K562 (cell line): ENCODE data around the gene ACAP2. TPM values are rescaled to one million over a fixed set of nuclear protein-coding genes. Genes with fewer than 3 reads are reported as not detected.
A peak's percentile ranks its signal among the peaks of the same experiment; 100 is the strongest.

Experiments used
- ARID2 ChIP-seq: fragments of 450-650 bp; IDR thresholded peaks from 2 replicates; pipeline ENCODE4 v1.6.1; 2017; ENCODE audit warnings: antibody characterized with exemption, mild to moderate bottlenecking
- ATF4 ChIP-seq: fragments of 450-650 bp; formaldehyde crosslinking; IDR thresholded peaks from 2 replicates; pipeline ENCODE4 v1.4.0; 2022; ENCODE audit warnings: mild to moderate bottlenecking, moderate library complexity
- BHLHE40 ChIP-seq: IDR thresholded peaks from 2 replicates; pipeline ENCODE4 v1.6.1; 2011; ENCODE audit warnings: low read length, improper control_type of control experiment
- BRD4 ChIP-seq: fragments of 200-600 bp; sonication (generic); IDR thresholded peaks from 2 replicates; pipeline ENCODE4 v1.6.1; 2017; ENCODE audit warnings: inconsistent platforms
- FOXJ3 ChIP-seq: sonication (generic); formaldehyde crosslinking; IDR thresholded peaks from 2 replicates; pipeline ENCODE4 v1.4.0; 2020; ENCODE audit warnings: mild to moderate bottlenecking, missing genetic modification reagents
- GATAD2A ChIP-seq: fragments of 450-650 bp; IDR thresholded peaks from 2 replicates; pipeline ENCODE4 v1.6.1; 2017
- GATAD2B ChIP-seq: fragments of 450-650 bp; IDR thresholded peaks from 2 replicates; pipeline ENCODE4 v1.6.1; 2017; ENCODE audit warnings: mild to moderate bottlenecking, borderline replicate concordance
- HMBOX1 ChIP-seq: sonication (generic); IDR thresholded peaks from 2 replicates; pipeline ENCODE4 v1.6.1; 2016
- LEF1 ChIP-seq: fragments of 450-650 bp; IDR thresholded peaks from 2 replicates; pipeline ENCODE4 v1.6.1; 2016; ENCODE audit warnings: mild to moderate bottlenecking
- MYNN ChIP-seq, 2 experiments: sonication (generic); formaldehyde crosslinking in 1 of 2; IDR thresholded peaks; 2 replicates each; pipeline versions ENCODE4 v1.5.0 to v1.6.1; 2016 to 2020; ENCODE audit warnings: antibody characterized with exemption in 1 of 2, missing genetic modification reagents in 1 of 2
- NR2F6 ChIP-seq: fragments of 450-650 bp; formaldehyde crosslinking; IDR thresholded peaks from 2 replicates; pipeline ENCODE4 v1.4.0; 2020; ENCODE audit warnings: mild to moderate bottlenecking
- RFX1 ChIP-seq: fragments of 450-650 bp; IDR thresholded peaks from 2 replicates; pipeline ENCODE4 v1.6.1; 2016; ENCODE audit warnings: mild to moderate bottlenecking, moderate library complexity
- SMAD4 ChIP-seq: fragments of 250-450 bp; sonication (Bioruptor Pico); conservative IDR thresholded peaks from 2 replicates; pipeline ENCODE4 v1.8.0; 2021; ENCODE audit warnings: inconsistent platforms, mild to moderate bottlenecking, moderate library complexity
- STAG1 ChIP-seq: sonication (generic); formaldehyde crosslinking; IDR thresholded peaks from 2 replicates; pipeline ENCODE4 v1.5.0; 2020; ENCODE audit warnings: missing genetic modification reagents, borderline replicate concordance
- TAF1 ChIP-seq: IDR thresholded peaks from 2 replicates; pipeline ENCODE4 v1.6.1; 2011; ENCODE audit warnings: mild to moderate bottlenecking, low read length, moderate library complexity; ENCODE audit not compliant: insufficient read depth, control insufficient read depth, severe bottlenecking; ENCODE audit errors: extremely low read depth
- TEAD2 ChIP-seq: fragments of 450-650 bp; IDR thresholded peaks from 2 replicates; pipeline ENCODE4 v1.6.1; 2016; ENCODE audit warnings: missing genetic modification characterization, control low read depth, missing compliant biosample characterization
- UBTF ChIP-seq, 2 experiments: IDR thresholded peaks; 2 replicates each; pipeline ENCODE4 v1.6.1; 2012; ENCODE audit warnings: improper control_type of control experiment in 2 of 2, low read depth in 2 of 2, low read length in 2 of 2, borderline replicate concordance in 1 of 2
- ZMIZ1 ChIP-seq, 2 experiments: fragments of 150-350 bp in 1 of 2; IDR thresholded peaks; 2 replicates each; pipeline ENCODE4 v1.6.1; 2012 to 2016; ENCODE audit warnings: low read depth in 2 of 2, low read length in 2 of 2, mild to moderate bottlenecking in 1 of 2, moderate library complexity in 1 of 2
- ZNF12 ChIP-seq: sonication (generic); formaldehyde crosslinking; IDR thresholded peaks from 2 replicates; pipeline ENCODE4 v1.4.0; 2020; ENCODE audit warnings: mild to moderate bottlenecking, missing genetic modification reagents
- ZNF75A ChIP-seq: fragments of 450-650 bp; formaldehyde crosslinking; IDR thresholded peaks from 2 replicates; pipeline ENCODE4 v1.4.0; 2020; ENCODE audit warnings: mild to moderate bottlenecking
- ZNF830 ChIP-seq: fragments of 250-450 bp; sonication (Bioruptor Pico); IDR thresholded peaks from 2 replicates; pipeline ENCODE4 v1.5.0; 2021; ENCODE audit warnings: mild to moderate bottlenecking
- polyA plus RNA-seq, 8 experiments: library from polyadenylated mRNA; depleted of rRNA in 4 of 8; stranded (reverse) in 5 of 8; unstranded in 3 of 8; fragments of >200 nt; fragmentation: Nextera tagmentation in 2 of 8; fragmentation: Illumina TruSeq in 1 of 8; extraction: Ambion mirVana in 2 of 8; extraction: Trizol in 1 of 8; gene quantifications; 2 replicates each; pipeline versions ENCODE4 v1.2.1 to v1.2.3, GENCODE V29; 2011 to 2014; ENCODE audit warnings: inconsistent platforms in 1 of 8, missing spikeins in 1 of 8
- total RNA-seq, 7 experiments: library from RNA; depleted of rRNA in 6 of 7; stranded (reverse); fragments of >200 nt in 6 of 7; fragmentation: Illumina TruSeq in 2 of 7; extraction: Trizol in 2 of 7; gene quantifications; 2 replicates each; pipeline versions ENCODE4 v1.2.1 to v1.2.3, GENCODE V29; 2011 to 2021; ENCODE audit warnings: low replicate concordance in 1 of 7

The ACAP2 gene
- total and polyA plus RNA-seq, 9 of the 15 experiments (the other 6 are each of a cell fraction or from before 2014, with no cell fraction given): 10.6 to 52.7 (median 34.4) TPM

- TF ChIP-seq UBTF (IDR thresholded peaks at IDR 0.05; ENCODE audit: borderline replicate concordance in 1 of 2, low read depth in 2 of 2, low read length in 2 of 2): 0 out of 4 replicates have a peak, but pooled peaks of 1 of the 2 experiments have one; percentile 8
- TF ChIP-seq FOXJ3: no peak
- peak; percentile 97 for TF ChIP-seq STAG1 (CRISPR knock-in tag)
- no peak for TF ChIP-seq ZMIZ1 (IDR thresholded peaks at IDR 0.05; ENCODE audit: low read depth in 2 of 2, low read length in 2 of 2)
- TF ChIP-seq GATAD2A: peak; percentile 22; the same call in 1 of the 2 replicates
- peak; percentile 53; the same call in 1 of the 2 replicates for TF ChIP-seq GATAD2B
- TF ChIP-seq NR2F6: no peak
- TF ChIP-seq BHLHE40: peak; percentile 94
- 0 out of 2 replicates have a peak, but pooled peaks have one; percentile 16 for TF ChIP-seq TEAD2 (tag)
- 0 out of 2 replicates have a peak, but pooled peaks have one; percentile 29 for TF ChIP-seq SMAD4
- TF ChIP-seq ATF4: no peak
- peak; percentile 92 for TF ChIP-seq HMBOX1
- no peak for TF ChIP-seq TAF1
- no peak; the same call in 1 of the 2 replicates for TF ChIP-seq ZNF12 (CRISPR knock-in tag)
- no peak for TF ChIP-seq BRD4
- TF ChIP-seq ZNF75A: no peak
- TF ChIP-seq RFX1: no peak
- peak; percentile 51; the same call in 1 of the 2 replicates for TF ChIP-seq LEF1
- TF ChIP-seq MYNN (IDR thresholded peaks at IDR 0.05): peak; percentile 85
- TF ChIP-seq MYNN (CRISPR knock-in tag; IDR thresholded peaks at IDR 0.05): no peak
- TF ChIP-seq ZNF830: 0 out of 2 replicates have a peak, but pooled peaks have one; percentile 75
- peak; percentile 96 for TF ChIP-seq ARID2
Observed at GRCh38 chr3:195271410-195272243, 171.2 kb downstream of the ACAP2 start (continued).
